Spleen (tissue), 11 donors: ENCODE data around the gene CLDN16. TPM values are rescaled to one million over a fixed set of nuclear protein-coding genes. Genes with fewer than 3 reads are reported as not detected.

Experiments used
- DNase-seq: peaks from one replicate; pipeline ENCODE4 v3.0.0-alpha.2; 2020
- H3K27ac ChIP-seq, 8 donors: fragments of 200-600 bp; sonication (generic) in 7 of 8; 1 replicate in 4 of 8; 2 replicates in 4 of 8; pipeline versions ENCODE4 v1.5.0 to v1.8.0; 2016 to 2021; ENCODE audit warnings: inconsistent platforms in 4 of 8, mild to moderate bottlenecking in 4 of 8, moderate library complexity in 1 of 8
- H3K27me3 ChIP-seq, 7 donors: fragments of 200-600 bp; sonication (generic) in 6 of 7; replicated peaks in 1 of 7; 1 replicate in 4 of 7; 2 replicates in 3 of 7; pipeline versions ENCODE4 v1.5.0 to v1.8.0; 2016 to 2021; ENCODE audit warnings: inconsistent platforms in 3 of 7, mild to moderate bottlenecking in 1 of 7
- H3K36me3 ChIP-seq, 6 donors: fragments of 200-600 bp; sonication (generic) in 5 of 6; 1 replicate in 4 of 6; 2 replicates in 2 of 6; pipeline versions ENCODE4 v1.5.0 to v1.8.0; 2016 to 2021; ENCODE audit warnings: inconsistent platforms in 2 of 6
- H3K4me1 ChIP-seq, 6 donors: fragments of 200-600 bp; sonication (generic) in 5 of 6; 1 replicate in 3 of 6; 2 replicates in 3 of 6; pipeline versions ENCODE4 v1.5.0 to v1.8.0; 2016 to 2021; ENCODE audit warnings: inconsistent platforms in 3 of 6
- H3K4me3 ChIP-seq, 8 donors: fragments of 200-600 bp; sonication (generic) in 7 of 8; 1 replicate in 4 of 8; 2 replicates in 4 of 8; pipeline versions ENCODE4 v1.5.0 to v1.8.0; 2016 to 2021; ENCODE audit warnings: inconsistent platforms in 4 of 8, mild to moderate bottlenecking in 4 of 8, moderate library complexity in 2 of 8
- H3K9me3 ChIP-seq, 8 donors: fragments of 200-600 bp; sonication (generic) in 7 of 8; 1 replicate in 4 of 8; 2 replicates in 4 of 8; pipeline versions ENCODE4 v1.5.0 to v1.8.0; 2016 to 2021; ENCODE audit warnings: inconsistent platforms in 4 of 8
- CTCF ChIP-seq, 11 experiments: fragments of 200-600 bp in 7 of 11; fragments of 450-650 bp in 4 of 11; sonication (generic) in 4 of 11; IDR thresholded peaks in 8 of 11; conservative IDR thresholded peaks in 3 of 11; 1 replicate in 7 of 11; 2 replicates in 4 of 11; pipeline versions ENCODE4 v1.4.0 to v1.8.0; 2016 to 2021; ENCODE audit warnings: antibody characterized with exemption in 11 of 11, inconsistent platforms in 4 of 11, mild to moderate bottlenecking in 1 of 11
- POLR2A ChIP-seq, 3 donors: fragments of 450-650 bp; IDR thresholded peaks; one replicate each; pipeline ENCODE4 v1.5.1; 2017; ENCODE audit warnings: antibody characterized with exemption in 3 of 3, mild to moderate bottlenecking in 1 of 3
- POLR2AphosphoS5 ChIP-seq, 3 donors: sonication (generic); formaldehyde crosslinking; IDR thresholded peaks; one replicate each; pipeline ENCODE4 v1.5.1; 2017; ENCODE audit warnings: antibody characterized with exemption in 3 of 3
- whole genome bisulfite sequencing, 5 donors: extraction: QIAGEN DNeasy Blood & Tissue Kit in 3 of 5; methylation state at CpG; one replicate each; pipeline versions ENCODE4 v1.1.5 to v1.1.7; 2013 to 2018; 5-methylcytosine and 5-hydroxymethylcytosine counted together
- intact Hi-C: fragments of 100-400 bp; cut with DNase I; formaldehyde crosslinking; loops from one replicate; pipeline ENCODE4 v1.15.0; 2023; ENCODE audit warnings: low total_unique reads
- polyA plus RNA-seq, 3 donors: library from polyadenylated mRNA; stranded (reverse); fragments of 200-250 nt; gene quantifications; one replicate each; pipeline ENCODE4 v1.2.1, GENCODE V29; 2013
- total RNA-seq, 7 donors: library from RNA; depleted of rRNA in 3 of 7; stranded (reverse); fragments of >200 nt in 3 of 7; fragmentation: NEBNext Ultra II Directional in 4 of 7; extraction: Animal tissue kit (Norgen Biotek cat#: 25700) in 4 of 7; gene quantifications; one replicate each; pipeline versions ENCODE4 v1.1.0 to v1.2.1, GENCODE V29; 2016 to 2021
- donor health status: healthy with polysubstance abuse.
- donor health status: DM: no; HTN: no; CAD: no; lungs with moderate emphysema.
- donor health status: DM: no; HTN: no; CAD: no.
- donor health status: Bipolar disorder and iron deficiency.
- donor health status: healthy.
- donor health status: DM: no; HTN: no; CAD: no.
- donor health status: DM: yes; HTN: yes; CAD: no.

Gene CLDN16
- total and polyA plus RNA-seq, 10 donors, result 0.06 to 0.08 (median 0.07) TPM; not detected in 7

GRCh38 chr3:190404715-190405114 lies 16.8 kb downstream of the CLDN16 start:
- no peaks in the 10 kb centered on the region for H3K9me3 ChIP-seq
- no peaks in the 10 kb centered on the region for H3K27me3 ChIP-seq
- DNase-seq, result no peak
- intact Hi-C loops, result no loop called here
- no peaks in the 10 kb centered on the region for H3K4me1 ChIP-seq
- TF ChIP-seq POLR2AphosphoS5 (IDR thresholded peaks at IDR 0.05) (no peak), CTCF (IDR thresholded peaks at IDR 0.05 in 8 of 11, conservative IDR thresholded peaks at IDR 0.05 in 3 of 11) (no peak), POLR2A (IDR thresholded peaks at IDR 0.05) (no peak)
- no peak overlapping the region for H3K4me3 ChIP-seq
- 90 to 95% (median 92%) methylated on average over 8 of the region's 8 CpGs for WGBS, 5 donors
- H3K36me3 ChIP-seq, result no peaks in the 10 kb centered on the region
- H3K27ac ChIP-seq, result no peak overlapping the region

- TF ChIP-seq POLR2A (IDR thresholded peaks at IDR 0.05), result no peak
- TF ChIP-seq CTCF (IDR thresholded peaks at IDR 0.05 in 8 of 11, conservative IDR thresholded peaks at IDR 0.05 in 3 of 11), result no peak
- no peak for TF ChIP-seq POLR2AphosphoS5 (IDR thresholded peaks at IDR 0.05)
- Histone ChIP-seq H3K9me3 (peaks cover 0 to 12% (median 0%) of the 10 kb centered on the region in 8 donors), H3K27me3 (no peaks in the 10 kb centered on the region), H3K4me3 (no peak overlapping the region), H3K27ac (no peak overlapping the region), H3K36me3 (no peaks in the 10 kb centered on the region), H3K4me1 (no peaks in the 10 kb centered on the region)
- WGBS, 5 donors, result 77 to 97% (median 80%) methylated on average over 3 of the region's 3 CpGs
- no peak for DNase-seq
- intact Hi-C loops, result no loop called here
Measured at GRCh38 chr3:190414297-190414696, 26.3 kb downstream of the CLDN16 start.

- TF ChIP-seq POLR2AphosphoS5 (IDR thresholded peaks at IDR 0.05) (no peak), CTCF (IDR thresholded peaks at IDR 0.05 in 8 of 11, conservative IDR thresholded peaks at IDR 0.05 in 3 of 11) (no peak), POLR2A (IDR thresholded peaks at IDR 0.05) (no peak)
- no peaks in the 10 kb centered on the region for H3K36me3 ChIP-seq
- no peak overlapping the region for H3K27ac ChIP-seq
- DNase-seq, result no peak
- no peaks in the 10 kb centered on the region for H3K9me3 ChIP-seq
- no peaks in the 10 kb centered on the region for H3K27me3 ChIP-seq
- peaks cover 0 to 8% (median 0%) of the 10 kb centered on the region in 6 donors for H3K4me1 ChIP-seq
- intact Hi-C loops, result loop anchor here (10.0 kb wide), 1 partner anchor 199 kb away; no protein-coding TSS in a partner anchor
- WGBS, 5 donors, result 55 to 70% (median 61%) methylated on average over 2 of the region's 2 CpGs
- no peak overlapping the region for H3K4me3 ChIP-seq
Measured at GRCh38 chr3:190424108-190424477, 36.1 kb downstream of the CLDN16 start.

- H3K27ac ChIP-seq, result no peak overlapping the region
- WGBS, 5 donors, result 31 to 42% (median 36%) methylated on average over 16 of the region's 16 CpGs
- intact Hi-C loops, result loop anchor here (10.0 kb wide), 1 partner anchor 200 kb away; no protein-coding TSS in a partner anchor
Measured at GRCh38 chr3:190424478-190425439, 36.8 kb downstream of the CLDN16 start.

More at GRCh38 chr3:190424478-190425439, 36.8 kb downstream of the CLDN16 start:
- peak; percentile 58 for DNase-seq
- TF ChIP-seq CTCF (IDR thresholded peaks at IDR 0.05 in 8 of 11, conservative IDR thresholded peaks at IDR 0.05 in 3 of 11), result peak in 10 of 11 experiments; percentile 23 to 62 (median 52)
- no peak for TF ChIP-seq POLR2AphosphoS5 (IDR thresholded peaks at IDR 0.05)
- H3K27me3 ChIP-seq, result no peaks in the 10 kb centered on the region
- peaks cover 0 to 8% (median 0%) of the 10 kb centered on the region in 6 donors for H3K4me1 ChIP-seq
- H3K9me3 ChIP-seq, result no peaks in the 10 kb centered on the region
- H3K4me3 ChIP-seq, result no peak overlapping the region
- no peaks in the 10 kb centered on the region for H3K36me3 ChIP-seq
